Activated CD4-positive, alpha-beta T cell treated with anti-CD3 and anti-CD28 coated beads, Interleukin-2, amount 50 U/mL, for 24 hours (primary cell): Measurements from ENCODE around the gene KCNMB4.

Source experiments
- DNase-seq, 2 donors: peaks; one replicate each; pipeline ENCODE4 v3.0.0-alpha.2; 2020; ENCODE audit warnings: low read depth in 1 of 2, low spot score in 1 of 2

Gene KCNMB4

GRCh38 chr12:70443062-70443673 is 77.1 kb downstream of the KCNMB4 start:
- DNase-seq, result no peak

- no peak for DNase-seq
Measured at GRCh38 chr12:70444903-70445302, 78.8 kb downstream of the KCNMB4 start.

- DNase-seq, result no peak
Measured at GRCh38 chr12:70448371-70448770, 82.3 kb downstream of the KCNMB4 start.

GRCh38 chr12:70449074-70449752 is 83.1 kb downstream of the KCNMB4 start:
- DNase-seq, result no peak

GRCh38 chr12:70449753-70450341 is 83.8 kb downstream of the KCNMB4 start:
- no peak for DNase-seq

- no peak for DNase-seq
Measured at GRCh38 chr12:70451528-70451927, 85.4 kb downstream of the KCNMB4 start.

- no peak for DNase-seq
Measured at GRCh38 chr12:70456953-70457352, 90.9 kb downstream of the KCNMB4 start.

- no peak for DNase-seq
Measured at GRCh38 chr12:70459786-70460185, 93.7 kb downstream of the KCNMB4 start.

- no peak for DNase-seq
Measured at GRCh38 chr12:70463997-70464396, 97.9 kb downstream of the KCNMB4 start.

GRCh38 chr12:70466753-70467152 is 100.7 kb downstream of the KCNMB4 start:
- DNase-seq, result no peak

GRCh38 chr12:70467476-70467875 is 101.4 kb downstream of the KCNMB4 start:
- no peak for DNase-seq

GRCh38 chr12:70467918-70468733 is 102.0 kb downstream of the KCNMB4 start:
- no peak for DNase-seq

- DNase-seq, result no peak
Measured at GRCh38 chr12:70468741-70469140, 102.7 kb downstream of the KCNMB4 start.

- no peak for DNase-seq
Measured at GRCh38 chr12:70469221-70469820, 103.2 kb downstream of the KCNMB4 start.

GRCh38 chr12:70482764-70483163 is 116.7 kb downstream of the KCNMB4 start:
- DNase-seq, result no peak
